Nephron (organoid): Measurements from ENCODE around the gene KRR1.

ENCODE experiments used
- H3K27ac Mint-ChIP-seq, 3 experiments: 2 replicates each; pipeline ENCODE4 v1.8.0; 2020; ENCODE audit warnings: mixed read lengths in 3 of 3, mild to moderate bottlenecking in 2 of 3, moderate library complexity in 1 of 3
- H3K27me3 Mint-ChIP-seq: 2 replicates; pipeline ENCODE4 v1.8.0; 2021; ENCODE audit warnings: low read depth, mild to moderate bottlenecking, moderate library complexity, mixed read lengths
- H3K36me3 Mint-ChIP-seq: 2 replicates; pipeline ENCODE4 v1.8.0; 2020; ENCODE audit warnings: low read depth, mixed read lengths
- H3K4me1 Mint-ChIP-seq: 2 replicates; pipeline ENCODE4 v1.8.0; 2020; ENCODE audit warnings: mixed read lengths
- H3K4me3 Mint-ChIP-seq, 3 experiments: 2 replicates each; pipeline ENCODE4 v1.8.0; 2020; ENCODE audit warnings: mild to moderate bottlenecking in 3 of 3, mixed read lengths in 3 of 3, moderate library complexity in 2 of 3
- H3K9me3 Mint-ChIP-seq: 2 replicates; pipeline ENCODE4 v1.8.0; 2020; ENCODE audit warnings: mixed read lengths
- TF ChIP-seq, protein P1 (sequence below), 3 experiments: fragments of 200-600 bp; sonication (generic); IDR thresholded peaks; one replicate each; pipeline ENCODE4 v1.5.0; 2021; ENCODE audit warnings: antibody characterized with exemption in 3 of 3; ENCODE audit not compliant: unreplicated experiment in 3 of 3

The KRR1 gene

DNA sequence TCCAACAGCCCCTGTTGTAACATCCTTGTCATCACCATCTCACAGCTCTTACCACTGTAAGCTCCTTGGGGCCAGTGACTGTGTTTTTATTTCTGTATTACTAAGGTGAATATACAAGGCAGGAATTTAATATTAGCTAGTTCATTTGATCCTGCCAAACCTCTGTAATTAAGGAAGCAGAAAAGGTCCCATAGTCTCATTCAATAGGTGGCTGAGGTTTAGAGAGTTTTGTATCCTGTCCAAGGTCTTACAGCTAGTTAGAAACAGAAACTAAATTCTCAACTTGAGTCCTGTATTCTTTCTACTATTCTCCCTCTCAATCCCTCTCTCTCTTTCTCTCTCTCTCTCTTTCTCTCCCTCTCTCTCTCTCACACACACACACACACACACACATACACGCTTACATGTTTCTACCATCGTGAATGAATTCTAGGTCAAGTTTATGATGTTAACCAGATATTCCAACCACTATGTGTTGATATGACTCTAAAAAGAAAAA is 31.4 kb downstream of the KRR1 start:
- Mint-ChIP-seq H3K4me1 (peaks cover 27% of the 10 kb centered on the region), H3K4me3 (peak overlapping the region in 2 of 3 experiments; percentile 62 to 86), H3K9me3 (no peaks in the 10 kb centered on the region), H3K36me3 (no peaks in the 10 kb centered on the region), H3K27me3 (no peaks in the 10 kb centered on the region), H3K27ac (peak overlapping the region; percentile 2 to 93 (median 84))
- TF ChIP-seq, protein P1, sequence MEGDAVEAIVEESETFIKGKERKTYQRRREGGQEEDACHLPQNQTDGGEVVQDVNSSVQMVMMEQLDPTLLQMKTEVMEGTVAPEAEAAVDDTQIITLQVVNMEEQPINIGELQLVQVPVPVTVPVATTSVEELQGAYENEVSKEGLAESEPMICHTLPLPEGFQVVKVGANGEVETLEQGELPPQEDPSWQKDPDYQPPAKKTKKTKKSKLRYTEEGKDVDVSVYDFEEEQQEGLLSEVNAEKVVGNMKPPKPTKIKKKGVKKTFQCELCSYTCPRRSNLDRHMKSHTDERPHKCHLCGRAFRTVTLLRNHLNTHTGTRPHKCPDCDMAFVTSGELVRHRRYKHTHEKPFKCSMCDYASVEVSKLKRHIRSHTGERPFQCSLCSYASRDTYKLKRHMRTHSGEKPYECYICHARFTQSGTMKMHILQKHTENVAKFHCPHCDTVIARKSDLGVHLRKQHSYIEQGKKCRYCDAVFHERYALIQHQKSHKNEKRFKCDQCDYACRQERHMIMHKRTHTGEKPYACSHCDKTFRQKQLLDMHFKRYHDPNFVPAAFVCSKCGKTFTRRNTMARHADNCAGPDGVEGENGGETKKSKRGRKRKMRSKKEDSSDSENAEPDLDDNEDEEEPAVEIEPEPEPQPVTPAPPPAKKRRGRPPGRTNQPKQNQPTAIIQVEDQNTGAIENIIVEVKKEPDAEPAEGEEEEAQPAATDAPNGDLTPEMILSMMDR (IDR thresholded peaks at IDR 0.05; ENCODE audit: unreplicated experiment in 3 of 3), result no peak

DNA sequence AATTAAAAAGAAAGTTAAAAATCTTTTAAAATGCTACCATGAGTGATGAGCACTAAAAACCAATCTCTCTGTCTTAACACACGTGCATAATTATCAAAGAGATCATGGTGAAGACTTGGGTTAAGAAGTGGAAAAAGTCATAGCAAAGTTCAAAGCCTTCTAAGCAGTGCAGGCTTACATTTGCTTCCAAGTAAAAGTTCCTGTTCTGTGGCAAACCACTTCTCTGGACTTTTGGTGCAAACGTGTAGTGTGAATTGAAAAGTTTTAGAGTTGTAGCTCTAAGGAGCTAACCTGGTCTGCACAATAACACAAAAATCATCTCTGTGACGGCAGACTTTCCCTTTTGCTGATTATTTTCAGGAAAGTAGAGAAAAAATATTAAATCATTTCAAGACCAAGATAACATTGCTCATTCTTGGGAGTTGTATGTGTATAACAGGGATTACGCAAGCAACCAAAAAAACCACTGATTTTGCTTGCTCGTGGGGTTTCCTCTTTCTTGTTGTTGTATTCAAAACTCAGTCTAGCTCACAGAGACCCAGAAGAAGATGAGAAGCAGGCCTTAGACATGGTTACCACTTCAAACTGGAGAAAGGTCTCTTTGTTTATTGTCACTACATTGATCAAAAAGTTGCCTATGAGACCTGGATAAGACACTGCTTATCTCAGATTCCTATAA is 33.2 kb downstream of the KRR1 start:
- Mint-ChIP-seq H3K27ac (no peak overlapping the region), H3K4me3 (no peak overlapping the region), H3K36me3 (no peaks in the 10 kb centered on the region), H3K27me3 (no peaks in the 10 kb centered on the region), H3K4me1 (peaks cover 24% of the 10 kb centered on the region), H3K9me3 (no peaks in the 10 kb centered on the region)
- TF ChIP-seq, protein P1 (IDR thresholded peaks at IDR 0.05; ENCODE audit: unreplicated experiment in 3 of 3), result no peak

DNA sequence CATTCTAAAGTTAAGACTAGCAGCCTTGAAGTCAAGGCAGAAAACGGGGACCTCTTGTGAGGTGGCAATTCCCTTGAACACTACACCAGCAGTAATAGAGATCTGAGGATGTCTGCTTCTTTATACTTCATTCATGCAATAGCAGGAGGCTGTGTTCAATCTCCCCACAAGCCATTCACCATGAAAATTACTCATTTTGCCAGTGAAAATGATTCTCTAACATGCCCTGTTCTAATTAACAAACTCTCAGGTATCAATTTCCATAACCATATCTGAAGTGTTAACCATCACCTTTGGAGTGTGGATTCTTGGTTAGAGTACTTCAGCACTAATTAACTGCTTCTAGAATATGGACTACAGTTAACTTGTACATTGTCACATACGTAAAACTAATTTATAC is 34.3 kb downstream of the KRR1 start:
- no peak overlapping the region for H3K4me3 Mint-ChIP-seq
- H3K27me3 Mint-ChIP-seq, result no peaks in the 10 kb centered on the region
- TF ChIP-seq, protein P1 (IDR thresholded peaks at IDR 0.05; ENCODE audit: unreplicated experiment in 3 of 3), result no peak
- no peaks in the 10 kb centered on the region for H3K36me3 Mint-ChIP-seq
- no peak overlapping the region for H3K27ac Mint-ChIP-seq
- H3K9me3 Mint-ChIP-seq, result no peaks in the 10 kb centered on the region
- peaks cover 19% of the 10 kb centered on the region for H3K4me1 Mint-ChIP-seq

GRCh38 chr12:75476071-75476470 is 35.3 kb downstream of the KRR1 start:
- TF ChIP-seq, protein P1 (IDR thresholded peaks at IDR 0.05; ENCODE audit: unreplicated experiment in 3 of 3), result no peak
- no peak overlapping the region for H3K4me3 Mint-ChIP-seq
- no peak overlapping the region for H3K27ac Mint-ChIP-seq

DNA sequence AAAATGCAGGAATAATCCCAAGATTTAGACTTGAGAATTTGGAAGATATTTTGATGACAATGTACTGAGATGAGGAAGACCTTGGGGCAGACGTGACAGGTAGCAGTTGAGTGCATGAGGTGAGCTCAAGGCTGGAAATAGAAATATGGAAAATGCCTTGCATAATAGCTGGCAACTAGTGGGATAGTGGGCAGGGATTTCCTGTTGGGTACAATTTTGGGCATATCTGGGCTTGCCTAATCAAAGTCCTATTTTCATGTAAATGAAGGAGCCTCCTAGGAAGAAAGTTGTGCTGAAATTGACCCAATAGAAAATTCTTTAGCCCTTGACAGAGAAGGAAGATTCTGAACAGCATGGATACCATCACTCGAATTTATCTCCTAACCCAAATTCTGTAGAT is 37.3 kb downstream of the KRR1 start:
- H3K4me1 Mint-ChIP-seq, result no peaks in the 10 kb centered on the region
- H3K4me3 Mint-ChIP-seq, result no peak overlapping the region

More at GRCh38 chr12:75476071-75476470, 35.3 kb downstream of the KRR1 start:
- Mint-ChIP-seq H3K4me1 (peaks cover 9% of the 10 kb centered on the region), H3K9me3 (no peaks in the 10 kb centered on the region), H3K36me3 (no peaks in the 10 kb centered on the region), H3K27me3 (no peaks in the 10 kb centered on the region)

More for the DNA sequence above, 37.3 kb downstream of the KRR1 start:
- TF ChIP-seq, protein P1 (IDR thresholded peaks at IDR 0.05; ENCODE audit: unreplicated experiment in 3 of 3), result no peak
- Mint-ChIP-seq H3K27ac (no peak overlapping the region), H3K36me3 (no peaks in the 10 kb centered on the region), H3K27me3 (no peaks in the 10 kb centered on the region), H3K9me3 (no peaks in the 10 kb centered on the region)
